ENCODE measurements around the gene LENEP.

DNA sequence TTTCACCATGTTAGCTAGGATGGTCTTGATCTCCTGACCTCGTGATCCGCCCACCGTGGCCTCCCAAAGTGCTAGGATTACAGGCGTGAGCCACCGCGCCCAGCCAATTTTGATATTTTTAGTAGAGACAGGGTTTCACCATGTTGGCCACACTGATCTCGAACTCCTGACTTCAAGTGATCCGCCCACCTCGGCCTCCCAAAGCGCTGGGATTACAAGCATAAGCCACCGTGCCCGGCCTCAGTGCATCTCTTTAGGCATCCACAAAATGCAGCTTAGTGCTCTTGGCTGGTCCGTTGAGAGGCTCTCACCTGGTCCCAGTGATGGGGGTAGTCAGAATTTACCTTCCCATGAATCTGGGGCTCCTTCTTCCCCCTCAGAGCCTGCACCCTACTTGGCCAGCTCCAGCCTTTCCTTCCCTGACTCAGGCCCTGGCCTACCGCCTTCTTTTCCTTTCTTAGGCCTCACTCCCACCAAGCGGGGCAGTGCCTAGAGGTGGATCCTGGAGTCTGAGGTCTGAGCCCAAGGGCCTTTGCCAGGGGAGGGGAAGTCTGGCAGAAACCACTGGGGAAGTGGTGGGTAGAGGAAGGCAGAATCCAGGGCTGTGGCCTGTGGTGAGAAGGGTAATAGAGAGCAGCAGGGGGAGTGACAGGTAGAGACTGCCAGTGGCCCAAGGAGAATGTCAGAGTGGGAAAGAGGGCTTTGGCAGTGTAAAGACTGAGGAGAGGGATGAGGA lies 3.7 kb downstream of the LENEP start:
- no peak for TF ChIP-seq ELF4 (IDR thresholded peaks at IDR 0.05)
- TF ChIP-seq SUZ12 (IDR thresholded peaks at IDR 0.05): no peak
- TF ChIP-seq SP1 (IDR thresholded peaks at IDR 0.05): no peak
- TF ChIP-seq FOXA1 (IDR thresholded peaks at IDR 0.05): no peak
- no peak for TF ChIP-seq NFRKB (IDR thresholded peaks at IDR 0.05)
- no peak for TF ChIP-seq LEF1 (IDR thresholded peaks at IDR 0.05; ENCODE audit: borderline replicate concordance)
- no peak for TF ChIP-seq BHLHE40 (IDR thresholded peaks at IDR 0.05; ENCODE audit: borderline replicate concordance)

All from HEK293T (cell line).